ENCODE results near the gene CHAT.

Gene CHAT

GRCh38 chr10:49633327-49634068, 19.7 kb downstream of the CHAT start:
- no peak overlapping the region for H3K27ac ChIP-seq
- TF ChIP-seq CTCF (conservative IDR thresholded peaks at IDR 0.05) (no peak), ZFX (IDR thresholded peaks at IDR 0.05) (no peak)

- TF ChIP-seq CTCF (conservative IDR thresholded peaks at IDR 0.05) (no peak), ZFX (IDR thresholded peaks at IDR 0.05) (no peak)
- no peak overlapping the region for H3K27ac ChIP-seq
Measured at GRCh38 chr10:49634069-49634660, 20.3 kb downstream of the CHAT start.

- H3K27ac ChIP-seq = no peak overlapping the region
- TF ChIP-seq ZFX (IDR thresholded peaks at IDR 0.05) (no peak), CTCF (conservative IDR thresholded peaks at IDR 0.05) (no peak)
Measured at GRCh38 chr10:49642311-49642710, 28.5 kb downstream of the CHAT start.

- TF ChIP-seq CTCF (conservative IDR thresholded peaks at IDR 0.05) = no peak
- no peak for TF ChIP-seq ZFX (IDR thresholded peaks at IDR 0.05)
- H3K27ac ChIP-seq = no peak overlapping the region
Measured at GRCh38 chr10:49643241-49644034, 29.6 kb downstream of the CHAT start.

GRCh38 chr10:49644035-49644646, 30.3 kb downstream of the CHAT start:
- H3K27ac ChIP-seq = no peak overlapping the region
- TF ChIP-seq ZFX (IDR thresholded peaks at IDR 0.05) = no peak
- TF ChIP-seq CTCF (conservative IDR thresholded peaks at IDR 0.05) = no peak

GRCh38 chr10:49645417-49645816, 31.6 kb downstream of the CHAT start:
- TF ChIP-seq ZFX (IDR thresholded peaks at IDR 0.05) (no peak), CTCF (conservative IDR thresholded peaks at IDR 0.05) (no peak)
- H3K27ac ChIP-seq = no peak overlapping the region

Measured in C4-2B (cell line).